ENCODE data around the gene FFAR1.

Gene FFAR1

GRCh38 chr19:35396240-35396885 lies 48.7 kb downstream of the FFAR1 start:
- TF ChIP-seq MAX (IDR thresholded peaks at IDR 0.05) (no peak), EGR1 (IDR thresholded peaks at IDR 0.05) (no peak), RAD21 (IDR thresholded peaks at IDR 0.05; ENCODE audit: low read depth) (no peak), FOXM1 (IDR thresholded peaks at IDR 0.05; ENCODE audit: borderline replicate concordance, low read depth) (no peak), TAF1 (IDR thresholded peaks at IDR 0.05; ENCODE audit: low read depth) (no peak), ZBTB7A (IDR thresholded peaks at IDR 0.05; ENCODE audit: low read depth) (no peak), CREB1 (IDR thresholded peaks at IDR 0.05; ENCODE audit: low read depth) (no peak), CEBPB (IDR thresholded peaks at IDR 0.05) (no peak), NFIC (IDR thresholded peaks at IDR 0.05) (no peak)

DNA sequence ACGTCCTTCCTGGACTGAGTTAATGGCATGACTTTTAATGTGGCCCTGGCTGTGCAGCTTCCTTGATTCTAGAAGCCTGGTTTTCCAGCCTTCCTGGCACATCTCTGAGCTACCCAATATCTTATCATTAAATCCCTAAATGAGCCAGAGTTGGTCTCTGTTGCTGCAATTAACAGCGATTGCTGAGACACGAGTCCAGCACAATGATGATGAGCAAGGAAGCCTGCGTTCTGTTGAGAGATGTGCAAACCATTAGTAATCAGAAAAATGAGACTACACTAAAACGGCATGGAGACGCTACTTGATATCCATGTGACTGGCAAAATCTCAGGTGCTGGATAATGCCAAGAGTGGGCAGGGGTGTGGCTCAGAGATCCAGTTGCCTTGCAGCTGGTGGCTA lies 49.4 kb downstream of the FFAR1 start:
- no peak for TF ChIP-seq ZBTB7A (IDR thresholded peaks at IDR 0.05; ENCODE audit: low read depth)
- TF ChIP-seq MAX (IDR thresholded peaks at IDR 0.05) = no peak
- no peak for TF ChIP-seq TAF1 (IDR thresholded peaks at IDR 0.05; ENCODE audit: low read depth)
- no peak for TF ChIP-seq YY1 (IDR thresholded peaks at IDR 0.05; ENCODE audit: low read depth)
- TF ChIP-seq RAD21 (IDR thresholded peaks at IDR 0.05; ENCODE audit: low read depth) = no peak
- TF ChIP-seq USF1 (IDR thresholded peaks at IDR 0.05) = no peak
- no peak for TF ChIP-seq TCF12 (IDR thresholded peaks at IDR 0.05; ENCODE audit: low read depth)
- no peak for TF ChIP-seq CEBPB (IDR thresholded peaks at IDR 0.05)
- no peak for TF ChIP-seq CREB1 (IDR thresholded peaks at IDR 0.05; ENCODE audit: low read depth)
- TF ChIP-seq EP300 (IDR thresholded peaks at IDR 0.05; ENCODE audit: borderline replicate concordance) = no peak
- TF ChIP-seq EGR1 (IDR thresholded peaks at IDR 0.05) = no peak
- TF ChIP-seq TEAD4 (IDR thresholded peaks at IDR 0.05) = no peak

All from Ishikawa (cell line).